Hematopoietic multipotent progenitor cell treated with erythropoietin and hydrocortisone succinate and interleukin-3 and kit ligand, for 6 days (in vitro differentiated cells): Measurements from ENCODE around the gene CD300LB.
"Not testable (repeated sequence)": the region's sequence is repeated elsewhere in the genome, so short reads cannot be mapped to it uniquely, and the experiment has no call there.

Experiments used
- DNase-seq: peaks from one replicate; pipeline ENCODE4 v3.0.0-alpha.2; 2015

Gene CD300LB

GRCh38 chr17:74531231-74531761, at the start of gene CD300LB:
TSS of gene CD300LB (minus strand) at chr17:74531475. CDS start at chr17:74531350, 125 bp downstream.
- DNase-seq: no peak

GRCh38 chr17:74579900-74580299, 48.6 kb upstream of the CD300LB start:
- DNase-seq: no peak

- DNase-seq: no peak
Measured at GRCh38 chr17:74578979-74579378, 47.7 kb upstream of the CD300LB start.

- DNase-seq: no peak
Measured at GRCh38 chr17:74574489-74575142, 43.3 kb upstream of the CD300LB start.

- not testable (repeated sequence) for DNase-seq
Measured at GRCh38 chr17:74573635-74574034, 42.4 kb upstream of the CD300LB start.

GRCh38 chr17:74573169-74573568, 41.9 kb upstream of the CD300LB start:
- no peak for DNase-seq

GRCh38 chr17:74571621-74572270, 40.5 kb upstream of the CD300LB start:
- no peak for DNase-seq

GRCh38 chr17:74569020-74570003, 38.0 kb upstream of the CD300LB start:
- peak; percentile 87 for DNase-seq

GRCh38 chr17:74568106-74568873, 37.0 kb upstream of the CD300LB start:
- no peak for DNase-seq

- DNase-seq: no peak
Measured at GRCh38 chr17:74567397-74567796, 36.1 kb upstream of the CD300LB start, which contains the start of gene CD300H. TSS of gene CD300H (minus strand) at chr17:74567509.

GRCh38 chr17:74566132-74566753, 35.0 kb upstream of the CD300LB start:
- peak; percentile 77 for DNase-seq

GRCh38 chr17:74565126-74565525, 33.9 kb upstream of the CD300LB start:
- no peak for DNase-seq

GRCh38 chr17:74563358-74563757, 32.1 kb upstream of the CD300LB start:
- no peak for DNase-seq

- DNase-seq: no peak
Measured at GRCh38 chr17:74561586-74561985, 30.3 kb upstream of the CD300LB start.

- no peak for DNase-seq
Measured at GRCh38 chr17:74558882-74559519, 27.7 kb upstream of the CD300LB start.

- DNase-seq: not testable (repeated sequence)
Measured at GRCh38 chr17:74558402-74558801, 27.1 kb upstream of the CD300LB start.

GRCh38 chr17:74555427-74555940, 24.2 kb upstream of the CD300LB start:
- peak; percentile 54 for DNase-seq

GRCh38 chr17:74554909-74555308, 23.6 kb upstream of the CD300LB start:
- DNase-seq: no peak

GRCh38 chr17:74552037-74552436, 20.8 kb upstream of the CD300LB start:
- DNase-seq: no peak

GRCh38 chr17:74550602-74551001, 19.3 kb upstream of the CD300LB start:
- DNase-seq: no peak

- DNase-seq: no peak
Measured at GRCh38 chr17:74549343-74549742, 18.1 kb upstream of the CD300LB start.
